ENCODE data around the gene DIS3L.
A peak's percentile ranks its signal among the peaks of the same experiment; 100 is the strongest.

DIS3L gene

GRCh38 chr15:66290007-66290406 is 3.4 kb upstream of the DIS3L start:
- in situ Hi-C loops (cut with MboI; ENCODE audit: low sequenced_read_pairs, unreplicated experiment): no loop called here
- no peak for DNase-seq (ENCODE audit: low spot score)
- TF ChIP-seq CTCF (IDR thresholded peaks at IDR 0.05; ENCODE audit: borderline replicate concordance, control extremely low read depth, extremely low read depth, insufficient read depth, missing control alignments): no peak

- in situ Hi-C loops (cut with MboI; ENCODE audit: low sequenced_read_pairs, unreplicated experiment): no loop called here
- DNase-seq (ENCODE audit: low spot score): no peak
- no peak for TF ChIP-seq CTCF (IDR thresholded peaks at IDR 0.05; ENCODE audit: borderline replicate concordance, control extremely low read depth, extremely low read depth, insufficient read depth, missing control alignments)
Observed at GRCh38 chr15:66290518-66290917, 2.9 kb upstream of the DIS3L start.

GRCh38 chr15:66291816-66292570 is 1.4 kb upstream of the DIS3L start:
- TF ChIP-seq CTCF (IDR thresholded peaks at IDR 0.05; ENCODE audit: borderline replicate concordance, control extremely low read depth, extremely low read depth, insufficient read depth, missing control alignments): no peak
- in situ Hi-C loops (cut with MboI; ENCODE audit: low sequenced_read_pairs, unreplicated experiment): no loop called here
- DNase-seq (ENCODE audit: low spot score): no peak

GRCh38 chr15:66292571-66293418 is 573 bp upstream of the DIS3L start:
- no peak for TF ChIP-seq CTCF (IDR thresholded peaks at IDR 0.05; ENCODE audit: borderline replicate concordance, control extremely low read depth, extremely low read depth, insufficient read depth, missing control alignments)
- in situ Hi-C loops (cut with MboI; ENCODE audit: low sequenced_read_pairs, unreplicated experiment): no loop called here
- DNase-seq (ENCODE audit: low spot score): no peak

GRCh38 chr15:66294157-66294931 is 976 bp downstream of the DIS3L start:
- peak; percentile 42 for DNase-seq (ENCODE audit: low spot score)
- in situ Hi-C loops (cut with MboI; ENCODE audit: low sequenced_read_pairs, unreplicated experiment): no loop called here
- no peak for TF ChIP-seq CTCF (IDR thresholded peaks at IDR 0.05; ENCODE audit: borderline replicate concordance, control extremely low read depth, extremely low read depth, insufficient read depth, missing control alignments)

- TF ChIP-seq CTCF (IDR thresholded peaks at IDR 0.05; ENCODE audit: borderline replicate concordance, control extremely low read depth, extremely low read depth, insufficient read depth, missing control alignments): no peak
- no peak for DNase-seq (ENCODE audit: low spot score)
- in situ Hi-C loops (cut with MboI; ENCODE audit: low sequenced_read_pairs, unreplicated experiment): no loop called here
Observed at GRCh38 chr15:66294932-66295235, 1.5 kb downstream of the DIS3L start.
